OCI-LY7 (cell line): Measurements from ENCODE around the gene MIA2. TPM values are rescaled to one million over a fixed set of nuclear protein-coding genes. Genes with fewer than 3 reads are reported as not detected.
"Not testable (repeated sequence)": the region's sequence is repeated elsewhere in the genome, so short reads cannot be mapped to it uniquely, and the experiment has no call there.

Experiments used
- BruUV-seq: library from RNA; stranded (reverse); fragments of 400-500 nt; replicated peaks from 2 replicates; lab custom pipeline; 2021; lab: Mats Ljungman, UMichigan
- CTCF ChIA-PET: fragments of 300-600 bp; sonication (Branson Sonifier 250); formaldehyde crosslinking; loops from one replicate; lab custom pipeline; 2022; ENCODE audit warnings: antibody characterized with exemption; ENCODE audit not compliant: unreplicated experiment; lab: Charles Lee
- POLR2A ChIA-PET: fragments of 300-600 bp; sonication (Branson Sonifier 250); formaldehyde crosslinking; loops from one replicate; lab custom pipeline; 2022; ENCODE audit warnings: antibody characterized with exemption; lab: Charles Lee
- DNase-seq: peaks from one replicate; pipeline ENCODE4 v3.0.0-alpha.2; 2015; ENCODE audit warnings: low spot score
- H2AFZ ChIP-seq: fragments of 200-600 bp; sonication (generic), shearing (Covaris generic); 2 replicates; pipeline ENCODE4 v1.6.1; 2014; ENCODE audit warnings: mild to moderate bottlenecking, antibody characterized with exemption, low read length, moderate library complexity
- H3K27ac ChIP-seq: fragments of 200-600 bp; sonication (generic); 2 replicates; pipeline ENCODE4 v1.5.1; 2014; ENCODE audit warnings: mixed run types, low read depth, mild to moderate bottlenecking, moderate library complexity, low read length, inconsistent platforms; ENCODE audit not compliant: poor library complexity, severe bottlenecking
- H3K36me3 ChIP-seq: fragments of 200-600 bp; sonication (generic); 2 replicates; pipeline ENCODE4 v1.6.1; 2014; ENCODE audit warnings: mild to moderate bottlenecking, antibody characterized with exemption, low read length, moderate library complexity, mixed read lengths; ENCODE audit not compliant: insufficient read depth
- H3K4me1 ChIP-seq: fragments of 200-600 bp; sonication (generic); 2 replicates; pipeline ENCODE4 v1.5.1; 2014; ENCODE audit warnings: mild to moderate bottlenecking, low read length; ENCODE audit not compliant: insufficient read depth, poor library complexity, severe bottlenecking
- H3K4me2 ChIP-seq: fragments of 200-600 bp; sonication (generic); 2 replicates; pipeline ENCODE4 v1.6.1; 2014; ENCODE audit warnings: mild to moderate bottlenecking, low read length
- H3K4me3 ChIP-seq: fragments of 200-600 bp; sonication (generic); 2 replicates; pipeline ENCODE4 v1.5.1; 2014; ENCODE audit warnings: mild to moderate bottlenecking, low read depth, low read length; ENCODE audit not compliant: poor library complexity, severe bottlenecking
- H3K79me2 ChIP-seq: fragments of 200-600 bp; sonication (generic); 2 replicates; pipeline ENCODE4 v1.6.1; 2016; ENCODE audit warnings: low read depth, mild to moderate bottlenecking, low read length, moderate library complexity, mixed read lengths; ENCODE audit not compliant: insufficient read depth
- H3K9me2 ChIP-seq: fragments of 200-600 bp; sonication (generic); 2 replicates; pipeline ENCODE4 v1.6.1; 2016; ENCODE audit warnings: mild to moderate bottlenecking, low read length, mixed read lengths; ENCODE audit not compliant: insufficient read depth
- H3K9me3 ChIP-seq: fragments of 200-600 bp; sonication (generic); 2 replicates; pipeline ENCODE4 v1.6.1; 2014; ENCODE audit warnings: mild to moderate bottlenecking, mixed run types, low read length, mixed read lengths
- H4K20me1 ChIP-seq: fragments of 200-600 bp; sonication (generic); 2 replicates; pipeline ENCODE4 v1.6.1; 2014; ENCODE audit warnings: mild to moderate bottlenecking, antibody characterized with exemption, low read length, moderate library complexity, mixed read lengths; ENCODE audit not compliant: insufficient read depth
- CTCF ChIP-seq: fragments of 200-600 bp; sonication (generic); conservative IDR thresholded peaks from 2 replicates; pipeline ENCODE4 v1.5.1; 2014; ENCODE audit warnings: mild to moderate bottlenecking, antibody characterized with exemption, low read length, moderate library complexity, mixed read lengths
- EZH2phosphoT487 ChIP-seq: fragments of 200-600 bp; sonication (generic); IDR thresholded peaks from 2 replicates; pipeline ENCODE4 v1.6.1; 2018; ENCODE audit warnings: low read depth, borderline replicate concordance, mild to moderate bottlenecking, mixed run types, antibody characterized with exemption, low read length, moderate library complexity, mixed read lengths
- intact Hi-C: fragments of 100-400 bp; cut with micrococcal nuclease; formaldehyde crosslinking; loops from one replicate; pipeline ENCODE4 v1.10.0; 2022; ENCODE audit not compliant: unreplicated experiment
- total RNA-seq, 2 experiments: library from RNA; depleted of rRNA in 1 of 2; stranded (reverse); fragments of >200 nt in 1 of 2; shearing (Covaris generic) in 1 of 2; gene quantifications; 2 replicates each; pipeline ENCODE4 v1.2.3, GENCODE V29; 2014 to 2022

Gene MIA2
- total RNA-seq, 2 experiments from 2014 or later = 20.2 to 28.3 TPM

GRCh38 chr14:39360316-39360715, 126.6 kb downstream of the MIA2 start:
- Histone ChIP-seq H3K79me2 (no peaks in the 10 kb centered on the region), H3K36me3 (peaks cover 9% of the 10 kb centered on the region), H3K4me1 (no peaks in the 10 kb centered on the region), H3K4me3 (no peak overlapping the region), H4K20me1 (no peaks in the 10 kb centered on the region), H3K27ac (no peak overlapping the region), H2AFZ (no peak overlapping the region), H3K4me2 (no peak overlapping the region), H3K9me2 (no peaks in the 10 kb centered on the region), H3K9me3 (peaks cover 14% of the 10 kb centered on the region; the same call in 1 of the 2 replicates)
- ChIA-PET CTCF (no interaction called here), POLR2A (interaction anchor here (0.6 kb wide), 1 partner anchor 8 kb away, joined by 5 read pairs; no protein-coding TSS in a partner anchor)
- no peak for TF ChIP-seq EZH2phosphoT487
- TF ChIP-seq CTCF = no peak
- no TSS peak for BruUV-seq
- intact Hi-C loops = no loop called here
- no peak for DNase-seq

GRCh38 chr14:39361556-39361955, 127.8 kb downstream of the MIA2 start:
- CTCF ChIA-PET, H3K4me2 ChIP-seq, H3K36me3 ChIP-seq, H3K27ac ChIP-seq, DNase-seq, H2AFZ ChIP-seq, intact Hi-C loops, H3K4me1 ChIP-seq, H3K79me2 ChIP-seq, H3K9me2 ChIP-seq, BruUV-seq, H4K20me1 ChIP-seq, H3K4me3 ChIP-seq: not testable (repeated sequence)
- H3K9me3 ChIP-seq = peaks cover 14% of the 10 kb centered on the region; the same call in 1 of the 2 replicates
- POLR2A ChIA-PET = interaction anchor here (0.6 kb wide), 1 partner anchor 19 kb away, joined by 3 read pairs; no protein-coding TSS in a partner anchor

- BruUV-seq = no TSS peak
- Histone ChIP-seq H3K4me1 (no peaks in the 10 kb centered on the region), H3K36me3 (peaks cover 9% of the 10 kb centered on the region), H3K4me3 (no peak overlapping the region), H2AFZ (no peak overlapping the region), H3K79me2 (no peaks in the 10 kb centered on the region), H4K20me1 (no peaks in the 10 kb centered on the region), H3K9me2 (no peaks in the 10 kb centered on the region), H3K9me3 (peaks cover 14% of the 10 kb centered on the region; the same call in 1 of the 2 replicates), H3K27ac (no peak overlapping the region), H3K4me2 (no peak overlapping the region)
- TF ChIP-seq EZH2phosphoT487 (no peak), CTCF (no peak)
- POLR2A ChIA-PET = interaction anchor here (0.8 kb wide), 1 partner anchor 16 kb away, joined by 3 read pairs; no protein-coding TSS in a partner anchor
- CTCF ChIA-PET = no interaction called here
- intact Hi-C loops = no loop called here
- no peak for DNase-seq
Observed at GRCh38 chr14:39364509-39364908, 130.8 kb downstream of the MIA2 start.
